Uterus (tissue), 4 donors: ENCODE measurements around the gene RALGPS2. TPM values are rescaled to one million over a fixed set of nuclear protein-coding genes. Genes with fewer than 3 reads are reported as not detected.

Experiments
- DNase-seq, 2 donors: peaks; one replicate each; pipeline ENCODE4 v3.0.0-alpha.2; 2019 to 2020
- H3K27ac ChIP-seq, 2 donors: fragments of 200-600 bp; sonication (generic); 1 replicate in 1 of 2; 2 replicates in 1 of 2; pipeline ENCODE4 v1.5.1; 2016 to 2018
- H3K27me3 ChIP-seq, 2 donors: fragments of 200-600 bp; sonication (generic); one replicate each; pipeline ENCODE4 v1.5.1; 2018 to 2019; ENCODE audit warnings: control low read depth in 1 of 2
- H3K36me3 ChIP-seq, 2 donors: fragments of 200-600 bp; sonication (generic); one replicate each; pipeline ENCODE4 v1.5.1; 2019; ENCODE audit warnings: control low read depth in 1 of 2
- H3K4me1 ChIP-seq, 2 donors: fragments of 200-600 bp; sonication (generic); one replicate each; pipeline ENCODE4 v1.5.1; 2018 to 2019; ENCODE audit warnings: control low read depth in 1 of 2
- H3K4me3 ChIP-seq, 2 donors: fragments of 200-600 bp; sonication (generic); 1 replicate in 1 of 2; 2 replicates in 1 of 2; pipeline ENCODE4 v1.5.1; 2018 to 2019; ENCODE audit warnings: mild to moderate bottlenecking in 1 of 2
- H3K9me3 ChIP-seq, 2 donors: fragments of 200-600 bp; sonication (generic); one replicate each; pipeline ENCODE4 v1.5.1; 2019; ENCODE audit warnings: control low read depth in 1 of 2
- CTCF ChIP-seq, 4 experiments: fragments of 200-600 bp in 2 of 4; fragments of 450-650 bp in 2 of 4; sonication (generic) in 2 of 4; IDR thresholded peaks; one replicate each; pipeline ENCODE4 v1.5.1; 2016 to 2019; ENCODE audit warnings: antibody characterized with exemption in 4 of 4, mild to moderate bottlenecking in 2 of 4, moderate library complexity in 1 of 4
- POLR2A ChIP-seq, 2 donors: fragments of 450-650 bp; IDR thresholded peaks; one replicate each; pipeline ENCODE4 v1.6.1; 2016; ENCODE audit warnings: antibody characterized with exemption in 2 of 2, mild to moderate bottlenecking in 1 of 2, moderate library complexity in 1 of 2
- intact Hi-C: fragments of 100-400 bp; cut with DNase I; formaldehyde crosslinking; loops from one replicate; pipeline ENCODE4 v1.15.1; 2023; ENCODE audit warnings: low total_unique reads
- total RNA-seq, 4 donors: library from RNA; depleted of rRNA in 3 of 4; stranded (reverse); fragments of >200 nt in 3 of 4; gene quantifications; one replicate each; pipeline versions ENCODE4 v1.1.0 to v1.2.4, GENCODE V29; 2014 to 2023
- donor health status: DM: yes; HTN: yes; CAD: no.

The RALGPS2 gene
- total RNA-seq, 4 donors from 2014 or later, result 4.9 to 109 (median 24.7) TPM

GRCh38 chr1:178938101-178938958 is 213.3 kb downstream of the RALGPS2 start:
- Histone ChIP-seq H3K27me3 (no peaks in the 10 kb centered on the region), H3K4me3 (peak overlapping the region in 1 of 2 donors; percentile 29), H3K4me1 (peaks cover 13 to 25% of the 10 kb centered on the region in 2 donors), H3K27ac (peak overlapping the region; percentile 88 to 96), H3K9me3 (no peaks in the 10 kb centered on the region), H3K36me3 (no peaks in the 10 kb centered on the region)
- DNase-seq, result peak in 1 of 2 donors; percentile 44
- intact Hi-C loops, result no loop called here
- TF ChIP-seq POLR2A (IDR thresholded peaks at IDR 0.05), result no peak
- no peak for TF ChIP-seq CTCF (IDR thresholded peaks at IDR 0.05)

GRCh38 chr1:178938959-178939317 is 213.9 kb downstream of the RALGPS2 start:
- peaks cover 7 to 25% of the 10 kb centered on the region in 2 donors for H3K4me1 ChIP-seq
- no peaks in the 10 kb centered on the region for H3K27me3 ChIP-seq
- peak; percentile 91 to 94 for DNase-seq
- intact Hi-C loops, result no loop called here
- peak overlapping the region in 1 of 2 donors; percentile 29 for H3K4me3 ChIP-seq
- H3K27ac ChIP-seq, result peak overlapping the region; percentile 88 to 96
- no peaks in the 10 kb centered on the region for H3K36me3 ChIP-seq
- no peaks in the 10 kb centered on the region for H3K9me3 ChIP-seq
- no peak for TF ChIP-seq POLR2A (IDR thresholded peaks at IDR 0.05)
- TF ChIP-seq CTCF (IDR thresholded peaks at IDR 0.05), result no peak

GRCh38 chr1:178939338-178940067 is 214.5 kb downstream of the RALGPS2 start:
- Histone ChIP-seq H3K27ac (peak overlapping the region; percentile 88 to 96), H3K4me3 (peak overlapping the region in 1 of 2 donors; percentile 29), H3K4me1 (peaks cover 5 to 25% of the 10 kb centered on the region in 2 donors), H3K27me3 (no peaks in the 10 kb centered on the region), H3K9me3 (no peaks in the 10 kb centered on the region), H3K36me3 (no peaks in the 10 kb centered on the region)
- no peak for TF ChIP-seq CTCF (IDR thresholded peaks at IDR 0.05)
- no peak for TF ChIP-seq POLR2A (IDR thresholded peaks at IDR 0.05)
- DNase-seq, result no peak
- intact Hi-C loops, result no loop called here

GRCh38 chr1:178940068-178940765 is 215.2 kb downstream of the RALGPS2 start:
- intact Hi-C loops, result no loop called here
- TF ChIP-seq CTCF (IDR thresholded peaks at IDR 0.05) (no peak), POLR2A (IDR thresholded peaks at IDR 0.05) (no peak)
- no peaks in the 10 kb centered on the region for H3K27me3 ChIP-seq
- H3K36me3 ChIP-seq, result no peaks in the 10 kb centered on the region
- peak in 1 of 2 donors; percentile 59 for DNase-seq
- H3K4me1 ChIP-seq, result peaks cover 5 to 25% of the 10 kb centered on the region in 2 donors
- H3K4me3 ChIP-seq, result no peak overlapping the region
- H3K27ac ChIP-seq, result peak overlapping the region; percentile 88 to 96
- H3K9me3 ChIP-seq, result no peaks in the 10 kb centered on the region
